Ovary (tissue), 3 donors: ENCODE data around the gene HNRNPLL.

Experiments
- POLR2A ChIP-seq: fragments of 450-650 bp; IDR thresholded peaks from one replicate; pipeline ENCODE4 v1.6.1; 2017; ENCODE audit warnings: antibody characterized with exemption, mild to moderate bottlenecking, moderate library complexity
- TF ChIP-seq, protein P1 (sequence below), 3 donors: fragments of 450-650 bp in 2 of 3; fragments of 200-600 bp in 1 of 3; IDR thresholded peaks; one replicate each; pipeline versions ENCODE4 v1.5.1 to v1.8.0; 2016 to 2022; ENCODE audit warnings: antibody characterized with exemption in 3 of 3, mild to moderate bottlenecking in 1 of 3
- donor health status: DM: no; HTN: no; CAD: no.

DNA sequence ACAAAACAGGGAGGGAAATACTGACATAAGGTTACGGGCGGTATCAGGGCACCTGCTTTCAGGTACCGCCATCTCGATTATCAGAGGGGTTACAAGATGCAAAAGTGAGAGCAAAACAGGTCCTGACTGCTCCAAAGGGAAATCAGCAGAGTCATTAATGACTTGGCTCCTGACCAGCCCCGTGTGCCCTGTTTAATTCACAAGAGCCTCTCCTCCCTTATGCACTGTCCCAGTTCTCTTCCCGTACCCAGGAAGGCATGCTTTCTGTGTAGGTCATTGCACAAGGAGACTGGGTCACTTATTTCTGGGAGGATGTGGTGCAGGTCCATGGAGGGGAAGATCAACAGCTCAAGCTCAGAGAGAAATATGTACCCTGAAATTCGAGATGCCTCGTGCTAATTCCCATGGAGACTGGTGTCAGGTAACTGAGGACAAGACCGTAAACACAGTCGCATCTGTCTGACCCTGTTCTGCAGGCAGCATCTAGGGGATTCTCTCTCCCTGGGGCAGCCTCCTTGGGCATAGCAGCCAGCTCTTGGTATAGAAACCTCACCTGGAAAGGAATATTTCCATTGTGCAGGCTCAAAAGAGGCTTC lies 79.9 kb downstream of the HNRNPLL start:
- TF ChIP-seq, protein P1, sequence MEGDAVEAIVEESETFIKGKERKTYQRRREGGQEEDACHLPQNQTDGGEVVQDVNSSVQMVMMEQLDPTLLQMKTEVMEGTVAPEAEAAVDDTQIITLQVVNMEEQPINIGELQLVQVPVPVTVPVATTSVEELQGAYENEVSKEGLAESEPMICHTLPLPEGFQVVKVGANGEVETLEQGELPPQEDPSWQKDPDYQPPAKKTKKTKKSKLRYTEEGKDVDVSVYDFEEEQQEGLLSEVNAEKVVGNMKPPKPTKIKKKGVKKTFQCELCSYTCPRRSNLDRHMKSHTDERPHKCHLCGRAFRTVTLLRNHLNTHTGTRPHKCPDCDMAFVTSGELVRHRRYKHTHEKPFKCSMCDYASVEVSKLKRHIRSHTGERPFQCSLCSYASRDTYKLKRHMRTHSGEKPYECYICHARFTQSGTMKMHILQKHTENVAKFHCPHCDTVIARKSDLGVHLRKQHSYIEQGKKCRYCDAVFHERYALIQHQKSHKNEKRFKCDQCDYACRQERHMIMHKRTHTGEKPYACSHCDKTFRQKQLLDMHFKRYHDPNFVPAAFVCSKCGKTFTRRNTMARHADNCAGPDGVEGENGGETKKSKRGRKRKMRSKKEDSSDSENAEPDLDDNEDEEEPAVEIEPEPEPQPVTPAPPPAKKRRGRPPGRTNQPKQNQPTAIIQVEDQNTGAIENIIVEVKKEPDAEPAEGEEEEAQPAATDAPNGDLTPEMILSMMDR (IDR thresholded peaks at IDR 0.05), result no peak
- no peak for TF ChIP-seq POLR2A
